Endodermal cell (in vitro differentiated cells): ENCODE data around the gene CATSPER3. TPM values are rescaled to one million over a fixed set of nuclear protein-coding genes. Genes with fewer than 3 reads are reported as not detected.
A peak's percentile ranks its signal among the peaks of the same experiment; 100 is the strongest.

ENCODE experiments used
- DNase-seq: peaks from one replicate; pipeline ENCODE4 v3.0.0-alpha.2; 2017
- H3K27ac ChIP-seq: 2 replicates; pipeline ENCODE4 v1.5.1; 2013; ENCODE audit warnings: mild to moderate bottlenecking, low read depth, low read length, moderate library complexity
- H3K27me3 ChIP-seq: 2 replicates; pipeline ENCODE4 v1.6.1; 2013; ENCODE audit warnings: mild to moderate bottlenecking, low read length, moderate library complexity; ENCODE audit not compliant: insufficient read depth, control insufficient read depth, poor library complexity, severe bottlenecking
- H3K36me3 ChIP-seq: 2 replicates; pipeline ENCODE4 v1.7.0; 2013; ENCODE audit warnings: mild to moderate bottlenecking, low read length, moderate library complexity; ENCODE audit not compliant: control insufficient read depth, insufficient read depth
- H3K4me1 ChIP-seq: one replicate; pipeline ENCODE4 v1.7.0; 2013; ENCODE audit warnings: low read length; ENCODE audit not compliant: control insufficient read depth, insufficient read depth
- H3K4me3 ChIP-seq: 2 replicates; pipeline ENCODE4 v1.5.1; 2013; ENCODE audit warnings: mild to moderate bottlenecking, low read length, moderate library complexity
- H3K9ac ChIP-seq: 2 replicates; pipeline ENCODE4 v1.6.1; 2013; ENCODE audit warnings: mild to moderate bottlenecking, low read length, moderate library complexity; ENCODE audit not compliant: poor library complexity, severe bottlenecking; ENCODE audit errors: extremely low read depth
- H3K9me3 ChIP-seq: 2 replicates; pipeline ENCODE4 v1.6.1; 2013; ENCODE audit warnings: mild to moderate bottlenecking, low read length, moderate library complexity; ENCODE audit not compliant: control insufficient read depth
- H3K27ac Mint-ChIP-seq: 2 replicates; pipeline ENCODE4 v1.8.0; 2020; ENCODE audit warnings: mixed read lengths
- H3K27me3 Mint-ChIP-seq: 2 replicates; pipeline ENCODE4 v1.8.0; 2021; ENCODE audit warnings: mild to moderate bottlenecking, mixed read lengths; ENCODE audit not compliant: insufficient read depth
- H3K36me3 Mint-ChIP-seq: 2 replicates; pipeline ENCODE4 v1.8.0; 2020; ENCODE audit warnings: low read depth, mixed read lengths
- H3K4me1 Mint-ChIP-seq: 2 replicates; pipeline ENCODE4 v1.8.0; 2020; ENCODE audit warnings: mixed read lengths
- H3K4me3 Mint-ChIP-seq: 2 replicates; pipeline ENCODE4 v1.8.0; 2020; ENCODE audit warnings: mild to moderate bottlenecking, moderate library complexity, mixed read lengths
- H3K9me3 Mint-ChIP-seq: 2 replicates; pipeline ENCODE4 v1.8.0; 2020; ENCODE audit warnings: mild to moderate bottlenecking, mixed read lengths
- WGBS, 2 experiments: methylation state at CpG; one replicate each; pipeline versions ENCODE4 v1.1.5 to v1.1.7; 2013; ENCODE audit warnings: missing lambda C conversion rate in 2 of 2, mixed read lengths in 1 of 2; ENCODE audit not compliant: insufficient coverage in 1 of 2, insufficient read length in 1 of 2; 5-methylcytosine and 5-hydroxymethylcytosine counted together
- total RNA-seq, 2 donors: library from RNA; stranded (reverse); fragmentation: NEBNext Ultra II Directional in 1 of 2; extraction: Animal tissue kit (Norgen Biotek cat#: 25700) in 1 of 2; gene quantifications; 2 replicates in 1 of 2; 3 replicates in 1 of 2; pipeline ENCODE4 v1.2.1, GENCODE V29; 2021
- TF ChIP-seq, protein P1 (sequence below): fragments of 200-600 bp; sonication (generic); conservative IDR thresholded peaks from 2 replicates; pipeline ENCODE4 v1.5.0; 2021; ENCODE audit warnings: antibody characterized with exemption, mild to moderate bottlenecking

CATSPER3 gene
- total RNA-seq, 2 donors from 2014 or later: 0.64 to 0.68 TPM

DNA sequence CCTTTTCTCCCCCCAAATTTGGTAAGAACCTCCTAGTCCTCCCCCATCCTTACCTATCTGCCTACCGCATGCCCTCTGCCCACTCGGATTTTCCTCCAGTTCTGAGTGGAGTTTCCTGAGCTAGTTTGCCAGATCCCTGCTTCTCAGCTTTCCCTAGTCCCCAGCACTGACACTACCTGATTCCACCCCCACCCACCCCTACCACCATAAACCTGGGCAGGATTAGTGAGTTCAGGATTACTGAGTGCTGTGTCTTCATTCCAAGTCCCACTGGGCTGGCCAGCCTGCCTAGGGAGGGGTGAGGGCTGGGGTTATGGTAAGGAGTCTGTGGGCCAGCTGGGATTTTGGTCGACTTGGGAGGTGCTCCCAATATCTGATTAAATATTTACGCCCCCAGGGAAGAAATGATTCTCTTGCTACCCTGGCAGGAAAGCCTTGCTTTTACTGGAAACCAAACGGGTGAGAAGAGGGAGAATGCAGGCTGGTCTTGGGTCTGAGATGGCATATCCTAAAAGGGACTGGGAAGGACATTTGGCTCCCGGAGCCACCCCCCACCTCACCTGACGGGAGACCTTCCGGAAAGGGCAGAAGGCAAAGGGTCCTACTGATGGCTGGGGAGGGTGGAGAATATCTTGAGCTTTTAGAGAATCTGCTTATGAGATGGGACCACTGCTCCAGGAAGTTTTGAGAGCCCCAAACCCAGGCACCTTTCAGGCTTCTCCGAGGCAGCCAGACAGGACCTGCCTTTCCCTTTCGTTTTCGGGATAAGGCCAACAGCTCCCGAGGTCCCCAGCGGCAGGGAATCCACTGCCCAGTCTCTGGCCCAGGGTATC lies 62.6 kb downstream of the CATSPER3 start:
- H3K27ac Mint-ChIP-seq: no peak overlapping the region
- H3K36me3 Mint-ChIP-seq: no peaks in the 10 kb centered on the region
- H3K9me3 Mint-ChIP-seq: no peaks in the 10 kb centered on the region
- H3K9me3 ChIP-seq: no peaks in the 10 kb centered on the region
- H3K27ac ChIP-seq: no peak overlapping the region
- peak; percentile 60 for DNase-seq
- peaks cover 3% of the 10 kb centered on the region for H3K36me3 ChIP-seq
- no peaks in the 10 kb centered on the region for H3K4me1 ChIP-seq
- TF ChIP-seq, protein P1, sequence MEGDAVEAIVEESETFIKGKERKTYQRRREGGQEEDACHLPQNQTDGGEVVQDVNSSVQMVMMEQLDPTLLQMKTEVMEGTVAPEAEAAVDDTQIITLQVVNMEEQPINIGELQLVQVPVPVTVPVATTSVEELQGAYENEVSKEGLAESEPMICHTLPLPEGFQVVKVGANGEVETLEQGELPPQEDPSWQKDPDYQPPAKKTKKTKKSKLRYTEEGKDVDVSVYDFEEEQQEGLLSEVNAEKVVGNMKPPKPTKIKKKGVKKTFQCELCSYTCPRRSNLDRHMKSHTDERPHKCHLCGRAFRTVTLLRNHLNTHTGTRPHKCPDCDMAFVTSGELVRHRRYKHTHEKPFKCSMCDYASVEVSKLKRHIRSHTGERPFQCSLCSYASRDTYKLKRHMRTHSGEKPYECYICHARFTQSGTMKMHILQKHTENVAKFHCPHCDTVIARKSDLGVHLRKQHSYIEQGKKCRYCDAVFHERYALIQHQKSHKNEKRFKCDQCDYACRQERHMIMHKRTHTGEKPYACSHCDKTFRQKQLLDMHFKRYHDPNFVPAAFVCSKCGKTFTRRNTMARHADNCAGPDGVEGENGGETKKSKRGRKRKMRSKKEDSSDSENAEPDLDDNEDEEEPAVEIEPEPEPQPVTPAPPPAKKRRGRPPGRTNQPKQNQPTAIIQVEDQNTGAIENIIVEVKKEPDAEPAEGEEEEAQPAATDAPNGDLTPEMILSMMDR: no peak
- peaks cover 91% of the 10 kb centered on the region for H3K27me3 Mint-ChIP-seq
- peaks cover 34% of the 10 kb centered on the region for H3K4me1 Mint-ChIP-seq
- H3K27me3 ChIP-seq: peaks cover 96% of the 10 kb centered on the region
- peak overlapping the region; percentile 60 for H3K4me3 Mint-ChIP-seq
- no peak overlapping the region for H3K9ac ChIP-seq
- peak overlapping the region; percentile 83 for H3K4me3 ChIP-seq
- 16 to 20% methylated on average over 5 to 13 of the region's 13 CpGs for WGBS, 2 experiments

GRCh38 chr5:135030956-135031812 lies 63.5 kb downstream of the CATSPER3 start:
- TF ChIP-seq, protein P1: no peak
- Mint-ChIP-seq H3K4me3 (peak overlapping the region; percentile 60), H3K9me3 (no peaks in the 10 kb centered on the region), H3K27me3 (peaks cover 91% of the 10 kb centered on the region), H3K27ac (no peak overlapping the region), H3K4me1 (peaks cover 30% of the 10 kb centered on the region), H3K36me3 (no peaks in the 10 kb centered on the region)
- DNase-seq: peak; percentile 89
- Histone ChIP-seq H3K4me3 (peak overlapping the region; percentile 83), H3K9me3 (no peaks in the 10 kb centered on the region), H3K9ac (no peak overlapping the region), H3K4me1 (no peaks in the 10 kb centered on the region), H3K36me3 (peaks cover 3% of the 10 kb centered on the region), H3K27me3 (peaks cover 96% of the 10 kb centered on the region), H3K27ac (no peak overlapping the region)
- WGBS, 2 experiments: 4 to 5% methylated on average over 19 to 57 of the region's 57 CpGs

DNA sequence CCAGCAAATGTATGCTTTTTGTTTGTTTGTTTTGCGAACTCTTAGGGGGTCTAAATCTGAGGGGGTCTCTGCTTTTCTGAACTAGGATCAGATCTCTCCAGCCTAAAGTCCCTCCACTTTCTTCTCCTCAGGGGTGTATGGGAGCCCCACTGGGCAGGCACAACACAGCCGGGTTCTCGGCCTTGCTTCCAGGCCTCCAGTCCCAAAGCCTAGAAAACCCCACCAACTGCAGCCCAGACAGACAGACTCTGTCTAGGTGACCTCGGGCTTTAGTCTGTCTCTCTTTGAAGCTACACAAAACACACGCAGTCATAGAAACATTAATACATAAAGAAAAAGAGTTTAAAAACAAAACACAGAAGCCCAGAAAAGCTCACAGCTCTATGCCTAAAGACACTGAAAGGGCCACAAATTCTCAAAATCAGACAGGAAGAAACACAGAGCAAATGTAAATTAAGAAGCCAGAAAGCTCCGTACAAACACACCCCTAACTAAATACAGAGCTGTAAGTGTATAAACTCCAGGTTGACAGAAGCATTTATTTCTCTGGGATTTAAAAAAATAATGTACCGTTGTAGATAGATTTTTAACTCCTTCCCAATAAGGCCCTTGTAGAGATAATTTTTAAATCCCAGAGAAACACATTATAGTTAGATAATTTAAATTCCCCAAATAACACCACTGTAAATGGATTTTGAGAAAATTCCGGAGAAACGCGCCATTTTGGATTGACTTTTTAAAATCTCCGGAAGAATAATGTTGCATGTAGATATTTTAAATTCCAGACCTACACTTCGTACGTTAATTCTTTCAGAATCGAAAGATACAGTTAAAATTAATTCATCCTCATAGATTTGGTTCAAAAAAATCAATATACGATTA lies 64.3 kb downstream of the CATSPER3 start:
- Mint-ChIP-seq H3K4me1 (peaks cover 30% of the 10 kb centered on the region), H3K36me3 (no peaks in the 10 kb centered on the region), H3K27ac (no peak overlapping the region), H3K9me3 (no peaks in the 10 kb centered on the region), H3K4me3 (peak overlapping the region; percentile 60), H3K27me3 (peaks cover 91% of the 10 kb centered on the region)
- H3K27me3 ChIP-seq: peaks cover 96% of the 10 kb centered on the region
- H3K9me3 ChIP-seq: no peaks in the 10 kb centered on the region
- H3K27ac ChIP-seq: no peak overlapping the region
- whole genome bisulfite sequencing, 2 experiments: 0 to 9% methylated on average over 5 to 13 of the region's 15 CpGs
- peaks cover 3% of the 10 kb centered on the region for H3K36me3 ChIP-seq
- H3K4me3 ChIP-seq: peak overlapping the region; percentile 83
- H3K4me1 ChIP-seq: no peaks in the 10 kb centered on the region
- TF ChIP-seq, protein P1: no peak
- DNase-seq: no peak
- H3K9ac ChIP-seq: no peak overlapping the region
